LHCN-M2 (cell line): ENCODE measurements around the gene SMYD3. TPM values are rescaled to one million over a fixed set of nuclear protein-coding genes. Genes with fewer than 3 reads are reported as not detected.

Experiments used
- DNase-seq: peaks from one replicate; pipeline ENCODE4 v3.0.0-alpha.2; 2012; ENCODE audit warnings: low read depth
- total RNA-seq: library from RNA; depleted of rRNA; stranded (reverse); fragments of >200 nt; gene quantifications from 2 replicates; pipeline ENCODE4 v1.2.3, GENCODE V29; 2014

The SMYD3 gene
- total RNA-seq, 1 experiment from 2014 or later: 34.0 TPM

DNA sequence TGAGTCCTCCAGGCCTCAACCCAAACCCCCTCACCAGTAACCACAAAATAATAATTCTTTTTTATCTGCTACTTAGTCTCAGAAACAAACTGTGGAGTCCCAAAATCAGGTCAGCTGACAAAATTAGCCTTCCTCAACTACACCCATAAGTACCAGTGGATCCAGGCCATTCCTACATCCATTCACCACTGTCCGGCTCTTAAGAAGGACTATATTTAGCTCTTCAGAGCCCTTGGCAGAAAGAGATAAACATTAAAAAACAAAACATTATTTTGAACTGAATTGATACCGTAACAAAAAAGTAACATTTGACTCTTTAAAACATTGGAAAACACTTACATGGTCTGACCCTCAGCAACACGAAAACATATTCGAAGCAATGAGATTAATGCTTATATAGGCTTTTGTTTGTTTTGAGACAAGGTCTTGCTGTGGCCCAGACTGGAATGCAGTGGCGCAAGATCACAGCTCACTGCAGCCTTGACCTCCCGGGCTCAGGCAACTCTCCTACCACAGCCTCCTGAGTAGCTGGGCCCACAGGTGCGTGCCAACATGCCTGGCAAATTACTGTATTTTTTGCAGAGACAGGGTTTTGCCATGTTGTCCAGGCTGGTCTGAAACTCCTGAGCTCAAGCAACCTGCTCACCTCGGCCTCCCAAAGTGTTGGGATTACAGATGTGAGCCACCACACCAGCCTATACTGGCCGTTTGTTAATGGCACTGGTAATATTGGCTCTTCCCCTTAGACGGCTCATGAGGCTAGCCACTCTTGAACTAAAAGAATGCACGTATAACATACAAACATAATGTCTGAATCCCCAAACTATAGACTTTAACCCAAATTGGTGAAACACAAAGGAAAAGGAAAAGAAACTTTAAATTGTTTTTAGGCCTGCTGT, 330.7 kb downstream of the SMYD3 start:
- no peak for DNase-seq

GRCh38 chr1:246170574-246171261, 336.4 kb downstream of the SMYD3 start:
- no peak for DNase-seq

- DNase-seq: no peak
These were observed 337.6 kb downstream of the SMYD3 start for GRCh38 chr1:246169486-246169885.

GRCh38 chr1:246169019-246169418, 338.1 kb downstream of the SMYD3 start:
- no peak for DNase-seq

- no peak for DNase-seq
These were observed 340.2 kb downstream of the SMYD3 start for GRCh38 chr1:246166841-246167240.

DNA sequence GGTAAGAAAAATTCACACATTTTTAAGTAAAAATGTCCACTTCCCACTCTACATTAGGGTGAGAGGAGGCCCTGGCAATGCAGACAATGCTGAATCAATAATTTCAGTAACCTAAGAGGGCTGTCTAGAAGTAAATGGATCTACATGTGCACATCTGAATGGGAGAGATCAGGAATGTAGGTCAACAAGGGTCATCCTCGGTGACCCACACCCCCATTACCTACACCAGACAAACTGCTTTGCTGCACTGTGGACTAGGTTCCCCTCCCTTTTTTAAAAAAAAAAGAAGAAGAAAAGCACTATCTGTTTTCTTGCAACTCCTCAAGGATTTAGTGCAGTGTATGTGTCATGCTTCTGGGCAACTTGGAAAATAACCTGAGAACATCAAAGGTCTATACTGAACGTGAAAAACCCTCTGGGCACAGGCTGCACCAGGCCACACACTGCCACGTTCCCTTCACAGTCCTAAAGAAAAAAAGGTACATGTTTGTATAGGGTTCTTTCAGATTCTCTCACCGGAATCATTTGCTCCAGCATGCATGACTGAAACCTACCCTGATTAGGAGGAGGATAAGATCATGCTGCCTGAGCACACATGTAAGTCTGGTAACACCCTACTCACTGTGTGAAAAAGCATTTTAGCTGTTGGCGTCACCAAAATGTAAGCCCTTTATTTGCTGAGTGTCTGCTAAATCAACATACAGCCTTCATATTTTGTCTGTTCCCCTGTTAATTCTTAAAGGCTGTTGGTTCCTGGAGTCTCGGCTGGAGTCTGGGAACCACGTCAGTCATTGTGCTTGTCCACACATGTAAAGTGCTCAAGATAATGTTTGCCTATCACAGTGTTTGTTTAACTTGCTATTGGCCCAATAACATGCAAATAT, 341.0 kb downstream of the SMYD3 start:
- DNase-seq: no peak

DNA sequence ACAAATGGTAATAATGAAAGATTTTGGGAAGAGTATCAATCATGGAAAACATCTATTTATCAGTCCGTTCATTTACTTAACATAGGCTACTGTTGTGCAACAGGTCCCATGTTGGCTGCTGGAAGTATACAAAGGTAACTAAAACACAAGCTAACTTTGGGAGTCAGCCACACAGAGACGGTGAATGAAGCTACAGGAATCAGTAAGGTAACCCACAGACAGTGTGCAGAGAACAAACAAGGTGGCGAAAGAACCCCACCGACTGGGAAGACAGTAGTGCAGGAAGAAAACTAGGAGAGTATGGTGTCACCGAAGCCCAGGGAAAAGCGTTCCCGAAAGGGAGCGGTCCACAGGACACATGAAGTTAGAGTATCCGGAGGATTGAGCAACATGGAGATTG, 342.3 kb downstream of the SMYD3 start:
- no peak for DNase-seq

- no peak for DNase-seq
These were observed 344.5 kb downstream of the SMYD3 start for GRCh38 chr1:246162560-246162959.

- peak; percentile 68 for DNase-seq
These were observed 345.5 kb downstream of the SMYD3 start for GRCh38 chr1:246161626-246162025.

DNA sequence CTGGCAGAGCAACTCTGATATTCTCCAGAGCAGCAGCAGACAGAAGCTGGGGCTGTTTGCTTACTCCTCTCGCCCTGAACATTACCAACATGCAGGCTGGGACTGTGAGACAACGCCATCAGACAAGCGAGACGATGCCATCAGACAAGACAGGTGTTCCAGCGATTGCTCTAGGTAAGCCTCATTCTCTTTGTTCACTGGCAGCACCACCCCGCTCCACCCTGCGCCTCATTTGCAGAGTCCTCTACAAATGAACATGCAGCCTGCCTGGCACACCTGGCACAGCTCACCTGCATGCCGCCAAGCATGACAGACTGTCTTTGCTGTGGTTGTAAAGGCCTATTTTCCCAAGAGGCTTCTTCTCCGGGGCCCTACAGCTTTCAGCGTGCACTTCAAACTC, 346.2 kb downstream of the SMYD3 start:
- no peak for DNase-seq

DNA sequence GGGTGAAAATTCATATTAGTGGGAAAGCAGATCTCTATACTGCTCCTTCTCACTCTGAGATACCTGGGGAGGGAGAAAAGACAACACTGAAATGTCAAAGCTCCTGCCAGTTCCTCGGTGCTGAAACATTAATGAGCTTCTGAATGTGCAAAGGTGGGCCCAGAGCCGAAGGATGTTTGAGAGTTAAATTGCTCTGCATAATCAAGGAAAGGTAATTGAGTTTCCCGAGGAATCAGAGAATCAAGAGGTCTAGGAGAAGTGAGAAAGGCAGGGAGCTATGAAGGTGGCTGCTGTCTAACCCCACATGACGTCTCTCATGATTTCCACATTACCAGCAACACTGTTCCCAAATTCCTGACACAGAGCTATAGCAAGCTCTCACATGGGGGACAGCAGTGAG, 346.7 kb downstream of the SMYD3 start:
- DNase-seq: no peak

DNA sequence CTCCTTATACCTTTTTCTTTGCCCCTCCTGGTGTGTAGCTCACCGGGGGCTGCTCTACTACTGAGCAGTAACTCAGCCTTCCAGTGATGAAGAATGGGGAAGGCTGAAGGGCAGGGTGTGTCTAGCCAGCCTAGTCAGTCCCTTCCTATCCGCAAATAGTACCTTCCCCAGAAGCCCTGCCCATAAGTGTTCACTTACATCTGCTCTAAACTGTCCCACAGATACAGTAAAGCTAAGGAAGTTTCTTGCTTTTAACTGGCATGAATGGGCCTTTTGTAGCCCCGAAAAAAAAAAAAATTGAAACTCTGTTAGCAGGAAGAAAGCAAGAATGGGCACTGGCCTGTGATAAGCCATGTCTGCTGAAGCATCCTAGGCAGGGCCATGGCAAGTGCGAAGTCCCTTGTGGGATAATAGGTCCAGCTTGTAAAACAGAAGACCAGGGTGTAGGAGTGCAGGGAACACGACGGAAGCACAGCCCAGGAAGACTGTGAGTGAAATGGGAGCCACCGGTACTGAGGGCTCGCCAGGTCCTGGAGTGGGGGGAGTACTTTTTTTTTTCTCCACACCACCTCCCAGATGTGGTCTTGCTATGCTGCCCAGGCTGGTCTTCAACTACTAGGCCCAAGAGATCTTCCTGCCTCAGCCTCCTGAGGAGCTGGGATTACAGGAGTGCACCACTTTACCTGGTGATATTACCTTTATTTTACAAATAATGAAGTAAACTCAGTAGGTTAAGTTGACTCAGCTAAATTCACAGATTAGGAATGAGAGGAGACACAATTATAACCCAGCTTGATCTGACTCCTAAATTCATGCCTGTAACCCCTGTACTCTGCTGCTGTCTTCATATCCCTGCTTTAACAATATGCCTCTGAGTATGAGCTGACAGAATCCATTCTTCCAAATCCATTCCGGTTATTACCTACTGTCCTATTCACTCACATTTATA, 347.5 kb downstream of the SMYD3 start:
- no peak for DNase-seq

DNA sequence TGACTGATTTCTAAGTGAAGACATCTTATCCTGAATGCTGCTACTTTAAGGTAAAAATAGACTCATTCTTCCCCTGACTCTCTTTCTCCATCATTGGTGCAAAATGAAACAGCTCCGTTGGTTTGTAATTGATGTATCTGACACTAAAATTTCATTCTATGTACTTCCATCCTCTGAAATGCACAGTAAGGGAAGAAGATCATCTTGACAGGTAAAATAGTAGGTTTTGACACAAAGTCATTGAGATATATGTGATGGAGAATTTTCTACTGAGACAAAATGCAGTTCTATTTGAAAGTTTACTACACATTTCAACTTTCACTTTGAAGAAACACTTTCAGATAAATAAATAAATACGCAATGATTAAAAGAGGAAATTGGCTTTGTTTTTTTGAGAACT, 348.9 kb downstream of the SMYD3 start:
- DNase-seq: no peak

GRCh38 chr1:246157516-246157915, 349.6 kb downstream of the SMYD3 start:
- no peak for DNase-seq

GRCh38 chr1:246156847-246157246, 350.2 kb downstream of the SMYD3 start:
- no peak for DNase-seq

- DNase-seq: peak; percentile 41
These were observed 351.2 kb downstream of the SMYD3 start for GRCh38 chr1:246155923-246156322.

DNA sequence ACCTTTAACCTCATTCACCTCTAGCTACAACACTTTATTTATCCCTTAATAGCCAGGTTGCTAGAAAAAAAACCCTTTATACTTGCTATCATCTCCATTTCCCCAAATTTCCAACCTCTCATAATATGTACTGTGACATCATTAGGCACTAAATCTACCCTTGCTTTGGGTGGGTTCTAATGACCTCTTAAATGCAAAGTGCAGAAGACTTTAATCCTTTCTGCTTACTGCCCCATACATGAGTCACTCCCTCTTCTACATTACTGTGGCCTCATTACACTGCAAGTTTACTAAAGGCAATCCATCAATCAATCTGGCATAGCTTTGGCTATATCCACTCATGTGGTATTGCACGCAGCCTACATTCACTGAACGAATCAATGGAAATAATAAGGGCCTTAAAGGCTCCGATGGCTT, 353.3 kb downstream of the SMYD3 start:
- no peak for DNase-seq

DNA sequence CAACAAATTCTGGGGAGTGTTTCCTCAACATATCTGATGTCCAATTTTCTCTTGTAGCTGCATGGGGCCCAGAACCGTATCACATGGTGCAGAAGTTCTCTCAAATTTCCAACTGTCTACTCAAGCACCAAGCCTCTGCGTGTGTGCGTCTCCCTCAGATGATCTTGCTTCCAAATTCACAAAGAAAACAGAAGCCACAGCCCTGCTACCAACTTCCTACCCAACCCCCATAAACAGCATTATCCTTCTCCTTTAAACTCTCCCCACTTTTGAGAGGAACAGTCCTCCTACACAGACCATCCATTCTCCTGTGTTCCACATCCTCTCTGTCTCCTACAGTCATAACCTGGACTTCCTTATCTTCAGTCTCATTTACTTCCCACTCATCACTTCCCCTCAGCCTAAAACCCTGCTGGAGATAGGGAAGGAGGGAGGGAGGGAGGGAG, 354.1 kb downstream of the SMYD3 start:
- DNase-seq: no peak

- no peak for DNase-seq
These were observed 355.2 kb downstream of the SMYD3 start for GRCh38 chr1:246151796-246152434.

DNA sequence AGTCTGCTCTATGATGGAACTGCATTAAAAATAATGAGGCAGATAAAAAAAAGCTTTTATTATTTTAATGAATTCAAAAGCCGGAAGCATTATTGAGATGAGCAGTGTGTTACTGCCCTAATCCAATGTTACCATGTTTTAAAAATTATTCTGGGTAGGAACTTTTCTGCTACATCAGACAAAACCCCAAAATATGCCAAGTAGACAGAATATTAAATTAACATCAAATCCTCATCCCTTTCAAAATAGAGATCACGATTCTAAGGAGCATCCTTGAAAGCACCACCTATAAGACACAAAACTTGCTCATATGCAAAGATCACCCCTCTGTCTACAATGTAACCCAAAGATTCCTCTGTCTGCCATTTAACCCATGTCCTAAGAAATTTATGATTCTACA, 357.5 kb downstream of the SMYD3 start:
- DNase-seq: no peak
